ENCODE results near the gene PGAM4. TPM values are rescaled to one million over a fixed set of nuclear protein-coding genes. Genes with fewer than 3 reads are reported as not detected.

PGAM4 gene
- total and polyA plus RNA-seq, 2 donors (not counting 1 experiment from before 2014, with no cell fraction given), result not detected

DNA sequence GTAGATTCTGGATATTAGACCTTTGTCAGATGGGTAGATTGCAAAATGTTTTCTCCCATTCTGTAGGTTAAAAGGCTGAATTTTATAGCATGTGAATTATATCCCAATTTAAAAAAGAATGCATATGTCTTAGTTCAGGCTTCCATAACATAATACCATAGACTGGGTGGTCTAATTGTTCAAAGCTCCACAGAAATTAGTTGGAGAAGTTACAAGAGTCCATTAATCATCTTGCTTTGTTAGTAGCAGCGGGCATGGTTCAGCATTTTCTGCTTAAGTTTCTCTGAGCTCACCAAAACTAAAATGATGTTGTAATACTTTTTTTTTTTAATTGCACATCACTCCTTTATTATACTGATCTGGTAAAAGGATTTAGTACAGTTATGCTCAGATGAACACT, 1.8 kb downstream of the PGAM4 start:
- peaks cover under 1% of the 10 kb centered on the region for H3K4me1 Mint-ChIP-seq
- H3K27me3 Mint-ChIP-seq, result no peaks in the 10 kb centered on the region
- H3K27ac Mint-ChIP-seq, result no peak overlapping the region
- Histone ChIP-seq H3K4me1 (ENCODE audit: control insufficient read depth in 2 of 2, insufficient read depth in 2 of 2, low read length in 2 of 2) (no peaks in the 10 kb centered on the region), H3K4me3 (ENCODE audit: control extremely low read depth in 1 of 5, extremely low read depth in 1 of 5, insufficient read depth in 1 of 5, low read depth in 2 of 5, low read length in 4 of 5) (no peak overlapping the region), H3K4me2 (replicated peaks; ENCODE audit: low read depth, low read length, poor library complexity, severe bottlenecking) (no peak overlapping the region), H3K36me3 (replicated peaks in 1 of 2; ENCODE audit: control extremely low read depth in 1 of 2, control insufficient read depth in 1 of 2, extremely low read depth in 1 of 2, insufficient read depth in 2 of 2, low read length in 1 of 2) (no peaks in the 10 kb centered on the region), H3K27me3 (replicated peaks in 1 of 4; ENCODE audit: control extremely low read depth in 1 of 4, control insufficient read depth in 3 of 4, insufficient read depth in 4 of 4, low read length in 3 of 4) (no peaks in the 10 kb centered on the region), H3K9ac (ENCODE audit: low read length) (no peak overlapping the region), H3K79me2 (ENCODE audit: control insufficient read depth, insufficient read depth, low read length) (no peaks in the 10 kb centered on the region), H3K9me3 (ENCODE audit: control extremely low read depth in 1 of 3, control insufficient read depth in 2 of 3, insufficient read depth in 1 of 3, low read length in 2 of 3) (no peaks in the 10 kb centered on the region), H2AFZ (ENCODE audit: insufficient read depth, low read depth, low read length, poor library complexity, severe bottlenecking) (no peak overlapping the region), H3K27ac (ENCODE audit: low read length in 2 of 2) (no peak overlapping the region), H4K20me1 (ENCODE audit: control insufficient read depth, insufficient read depth, low read length, poor library complexity, severe bottlenecking) (no peaks in the 10 kb centered on the region)
- ATAC-seq (ENCODE audit: low read depth) (no peak), DNase-seq (no peak)
- ChIA-PET CTCF (no interaction called here), POLR2A (no interaction called here)
- no peaks in the 10 kb centered on the region for H3K9me3 Mint-ChIP-seq (ENCODE audit: insufficient read depth)
- intact Hi-C loops (cut with micrococcal nuclease), result no loop called here
- WGBS (ENCODE audit: insufficient coverage), result no CpG with 5 or more reads among the region's 1 CpG
- no peak overlapping the region for H3K4me3 Mint-ChIP-seq
- TF ChIP-seq, protein P1, sequence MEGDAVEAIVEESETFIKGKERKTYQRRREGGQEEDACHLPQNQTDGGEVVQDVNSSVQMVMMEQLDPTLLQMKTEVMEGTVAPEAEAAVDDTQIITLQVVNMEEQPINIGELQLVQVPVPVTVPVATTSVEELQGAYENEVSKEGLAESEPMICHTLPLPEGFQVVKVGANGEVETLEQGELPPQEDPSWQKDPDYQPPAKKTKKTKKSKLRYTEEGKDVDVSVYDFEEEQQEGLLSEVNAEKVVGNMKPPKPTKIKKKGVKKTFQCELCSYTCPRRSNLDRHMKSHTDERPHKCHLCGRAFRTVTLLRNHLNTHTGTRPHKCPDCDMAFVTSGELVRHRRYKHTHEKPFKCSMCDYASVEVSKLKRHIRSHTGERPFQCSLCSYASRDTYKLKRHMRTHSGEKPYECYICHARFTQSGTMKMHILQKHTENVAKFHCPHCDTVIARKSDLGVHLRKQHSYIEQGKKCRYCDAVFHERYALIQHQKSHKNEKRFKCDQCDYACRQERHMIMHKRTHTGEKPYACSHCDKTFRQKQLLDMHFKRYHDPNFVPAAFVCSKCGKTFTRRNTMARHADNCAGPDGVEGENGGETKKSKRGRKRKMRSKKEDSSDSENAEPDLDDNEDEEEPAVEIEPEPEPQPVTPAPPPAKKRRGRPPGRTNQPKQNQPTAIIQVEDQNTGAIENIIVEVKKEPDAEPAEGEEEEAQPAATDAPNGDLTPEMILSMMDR (IDR thresholded peaks at IDR 0.05), result no peak
- TF ChIP-seq EZH2 (IDR thresholded peaks at IDR 0.05; ENCODE audit: borderline replicate concordance, insufficient read depth, low read depth, low read length, poor library complexity, severe bottlenecking), result no peak

DNA sequence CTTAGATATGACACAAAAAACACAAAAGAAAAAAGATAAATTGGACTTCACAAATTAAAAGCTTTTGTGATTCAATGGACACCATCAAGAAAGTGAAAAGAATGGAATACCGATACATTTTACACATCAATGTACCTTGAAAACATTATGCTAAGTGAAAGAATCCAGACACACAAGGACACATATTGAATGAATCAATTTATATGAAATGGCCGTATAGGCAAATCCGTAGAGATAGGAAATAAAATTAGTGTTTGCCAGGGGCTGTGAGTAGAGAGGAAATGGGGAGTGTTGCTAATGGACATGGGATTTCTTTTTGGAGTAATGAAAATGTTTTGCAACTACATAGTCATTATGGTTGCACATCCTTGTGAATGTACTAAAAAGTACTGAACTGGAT, 3.1 kb downstream of the PGAM4 start:
- ChIA-PET CTCF (no interaction called here), POLR2A (no interaction called here)
- ATAC-seq (ENCODE audit: low read depth) (no peak), DNase-seq (no peak)
- Histone ChIP-seq H3K4me2 (replicated peaks; ENCODE audit: low read depth, low read length, poor library complexity, severe bottlenecking) (no peak overlapping the region), H2AFZ (ENCODE audit: insufficient read depth, low read depth, low read length, poor library complexity, severe bottlenecking) (no peak overlapping the region), H3K36me3 (replicated peaks in 1 of 2; ENCODE audit: control extremely low read depth in 1 of 2, control insufficient read depth in 1 of 2, extremely low read depth in 1 of 2, insufficient read depth in 2 of 2, low read length in 1 of 2) (no peaks in the 10 kb centered on the region), H3K4me3 (ENCODE audit: control extremely low read depth in 1 of 5, extremely low read depth in 1 of 5, insufficient read depth in 1 of 5, low read depth in 2 of 5, low read length in 4 of 5) (no peak overlapping the region), H3K79me2 (ENCODE audit: control insufficient read depth, insufficient read depth, low read length) (no peaks in the 10 kb centered on the region), H3K27me3 (replicated peaks in 1 of 4; ENCODE audit: control extremely low read depth in 1 of 4, control insufficient read depth in 3 of 4, insufficient read depth in 4 of 4, low read length in 3 of 4) (no peaks in the 10 kb centered on the region), H3K4me1 (ENCODE audit: control insufficient read depth in 2 of 2, insufficient read depth in 2 of 2, low read length in 2 of 2) (no peaks in the 10 kb centered on the region), H3K27ac (ENCODE audit: low read length in 2 of 2) (no peak overlapping the region), H3K9ac (ENCODE audit: low read length) (no peak overlapping the region), H4K20me1 (ENCODE audit: control insufficient read depth, insufficient read depth, low read length, poor library complexity, severe bottlenecking) (peaks cover 4% of the 10 kb centered on the region), H3K9me3 (ENCODE audit: control extremely low read depth in 1 of 3, control insufficient read depth in 2 of 3, insufficient read depth in 1 of 3, low read length in 2 of 3) (no peaks in the 10 kb centered on the region)
- no peaks in the 10 kb centered on the region for H3K9me3 Mint-ChIP-seq (ENCODE audit: insufficient read depth)
- intact Hi-C loops (cut with micrococcal nuclease), result no loop called here
- H3K4me1 Mint-ChIP-seq, result peaks cover 6% of the 10 kb centered on the region
- no CpG with 5 or more reads among the region's 3 CpGs for WGBS (ENCODE audit: insufficient coverage)
- TF ChIP-seq, protein P1 (IDR thresholded peaks at IDR 0.05), result no peak
- TF ChIP-seq EZH2 (IDR thresholded peaks at IDR 0.05; ENCODE audit: borderline replicate concordance, insufficient read depth, low read depth, low read length, poor library complexity, severe bottlenecking), result no peak
- H3K27ac Mint-ChIP-seq, result no peak overlapping the region
- no peak overlapping the region for H3K4me3 Mint-ChIP-seq
- H3K27me3 Mint-ChIP-seq, result no peaks in the 10 kb centered on the region

Measured in B cell (primary cell).